Liver (tissue), 9 donors: ENCODE results near the gene SLC38A11. TPM values are rescaled to one million over a fixed set of nuclear protein-coding genes. Genes with fewer than 3 reads are reported as not detected.

Experiments used
- DNase-seq: peaks from one replicate; pipeline ENCODE4 v3.0.0-alpha.2; 2017; ENCODE audit warnings: low spot score
- H3K27ac ChIP-seq, 2 donors: one replicate each; pipeline ENCODE4 v1.7.0; 2013; ENCODE audit warnings: inconsistent platforms in 2 of 2, low read length in 2 of 2, control low read depth in 1 of 2, low read depth in 1 of 2, mild to moderate bottlenecking in 1 of 2
- H3K27me3 ChIP-seq, 4 donors: one replicate each; pipeline versions ENCODE4 v1.6.1 to v1.7.0; 2013; ENCODE audit warnings: low read length in 3 of 4, inconsistent platforms in 1 of 4, mild to moderate bottlenecking in 1 of 4, moderate library complexity in 1 of 4; ENCODE audit not compliant: control insufficient read depth in 4 of 4, insufficient read depth in 4 of 4
- H3K36me3 ChIP-seq, 4 donors: one replicate each; pipeline versions ENCODE4 v1.6.1 to v1.7.0; 2013; ENCODE audit warnings: low read length in 3 of 4, mild to moderate bottlenecking in 3 of 4, low read depth in 1 of 4, moderate library complexity in 1 of 4; ENCODE audit not compliant: control insufficient read depth in 4 of 4, insufficient read depth in 3 of 4
- H3K4me1 ChIP-seq, 4 donors: one replicate each; pipeline versions ENCODE4 v1.6.1 to v1.7.0; 2013; ENCODE audit warnings: low read length in 3 of 4, mild to moderate bottlenecking in 3 of 4, moderate library complexity in 1 of 4; ENCODE audit not compliant: control insufficient read depth in 4 of 4, insufficient read depth in 4 of 4
- H3K4me3 ChIP-seq, 3 donors: one replicate each; pipeline versions ENCODE4 v1.6.1 to v1.7.0; 2013; ENCODE audit warnings: low read length in 3 of 3, control low read depth in 1 of 3, low read depth in 1 of 3, mild to moderate bottlenecking in 1 of 3
- H3K9ac ChIP-seq, 2 donors: one replicate each; pipeline ENCODE4 v1.7.0; 2013; ENCODE audit warnings: low read length in 2 of 2, mild to moderate bottlenecking in 2 of 2, moderate library complexity in 2 of 2, control low read depth in 1 of 2, low read depth in 1 of 2
- H3K9me3 ChIP-seq, 4 donors: one replicate each; pipeline versions ENCODE4 v1.6.1 to v1.7.0; 2013; ENCODE audit warnings: low read length in 3 of 4; ENCODE audit not compliant: control insufficient read depth in 4 of 4
- ATF3 ChIP-seq: IDR thresholded peaks from 2 replicates; pipeline ENCODE4 v1.6.1; 2016; ENCODE audit warnings: antibody characterized with exemption
- CTCF ChIP-seq: fragments of 150-350 bp; IDR thresholded peaks from 2 replicates; pipeline ENCODE4 v1.5.1; 2017; ENCODE audit warnings: improper control_type of control experiment, low read depth, low read length; ENCODE audit not compliant: missing input control
- EGR1 ChIP-seq, 2 donors: IDR thresholded peaks; 2 replicates each; pipeline ENCODE4 v1.6.1; 2016 to 2018; ENCODE audit warnings: antibody characterized with exemption in 2 of 2, low read depth in 2 of 2
- FOXA1 ChIP-seq: IDR thresholded peaks from 2 replicates; pipeline ENCODE4 v1.6.1; 2016; ENCODE audit warnings: antibody characterized with exemption
- FOXA2 ChIP-seq: IDR thresholded peaks from 2 replicates; pipeline ENCODE4 v1.6.1; 2016; ENCODE audit warnings: antibody characterized with exemption
- GABPA ChIP-seq, 2 donors: IDR thresholded peaks in 1 of 2; conservative IDR thresholded peaks in 1 of 2; 2 replicates each; pipeline ENCODE4 v1.6.1; 2016; ENCODE audit warnings: antibody characterized with exemption in 2 of 2, mild to moderate bottlenecking in 1 of 2, moderate library complexity in 1 of 2
- HNF4A ChIP-seq, 2 donors: conservative IDR thresholded peaks; 2 replicates each; pipeline ENCODE4 v1.6.1; 2016; ENCODE audit warnings: antibody characterized with exemption in 2 of 2, mild to moderate bottlenecking in 2 of 2
- HNF4G ChIP-seq: IDR thresholded peaks from 2 replicates; pipeline ENCODE4 v1.6.1; 2016; ENCODE audit warnings: antibody characterized with exemption
- JUND ChIP-seq, 2 donors: IDR thresholded peaks; 2 replicates each; pipeline ENCODE4 v1.6.1; 2016; ENCODE audit warnings: antibody characterized with exemption in 2 of 2
- NR2F2 ChIP-seq: IDR thresholded peaks from 2 replicates; pipeline ENCODE4 v1.6.1; 2016; ENCODE audit warnings: antibody characterized with exemption
- RAD21 ChIP-seq, 2 donors: IDR thresholded peaks; 2 replicates each; pipeline ENCODE4 v1.6.1; 2016; ENCODE audit warnings: antibody characterized with exemption in 2 of 2, mild to moderate bottlenecking in 2 of 2
- REST ChIP-seq: IDR thresholded peaks from 2 replicates; pipeline ENCODE4 v1.6.1; 2016; ENCODE audit warnings: antibody characterized with exemption, mild to moderate bottlenecking
- RXRA ChIP-seq, 2 donors: IDR thresholded peaks; 2 replicates each; pipeline ENCODE4 v1.6.1; 2017 to 2018; ENCODE audit warnings: antibody characterized with exemption in 2 of 2, mild to moderate bottlenecking in 1 of 2
- SP1 ChIP-seq: IDR thresholded peaks from 2 replicates; pipeline ENCODE4 v1.6.1; 2018; ENCODE audit warnings: antibody characterized with exemption, mild to moderate bottlenecking
- TAF1 ChIP-seq: conservative IDR thresholded peaks from 2 replicates; pipeline ENCODE4 v1.6.1; 2016; ENCODE audit warnings: antibody characterized with exemption, mild to moderate bottlenecking
- YY1 ChIP-seq: IDR thresholded peaks from 2 replicates; pipeline ENCODE4 v1.6.1; 2016; ENCODE audit warnings: antibody characterized with exemption, mild to moderate bottlenecking
- WGBS: extraction: QIAGEN DNeasy Blood & Tissue Kit; methylation state at CpG from one replicate; pipeline ENCODE4 v1.1.7; 2013; 5-methylcytosine and 5-hydroxymethylcytosine counted together
- polyA plus RNA-seq, 2 donors: library from polyadenylated mRNA; stranded (reverse) in 1 of 2; unstranded in 1 of 2; fragments of 200-250 nt in 1 of 2; fragments of >200 nt in 1 of 2; fragmentation: Nextera tagmentation in 1 of 2; extraction: Ambion mirVana in 1 of 2; gene quantifications; one replicate each; pipeline versions ENCODE4 v1.2.1 to v1.2.3, GENCODE V29; 2013 to 2015
- total RNA-seq, 2 donors: library from RNA; depleted of rRNA; stranded (reverse); fragments of >200 nt; gene quantifications; one replicate each; pipeline ENCODE4 v1.2.3, GENCODE V29; 2014
- TF ChIP-seq, protein P1 (sequence below): IDR thresholded peaks from 2 replicates; pipeline ENCODE4 v1.6.1; 2016; ENCODE audit warnings: antibody characterized with exemption
- TF ChIP-seq, protein P2 (sequence below): IDR thresholded peaks from 2 replicates; pipeline ENCODE4 v1.6.1; 2016; ENCODE audit warnings: antibody characterized with exemption
- donor health status: healthy.
- donor health status: healthy.
- donor health status: healthy.
- donor health status: healthy.
- donor health status: healthy.

The SLC38A11 gene
- total and polyA plus RNA-seq, 4 donors, result 0.54 to 3.3 (median 2.3) TPM

GRCh38 chr2:164933671-164934189 lies 21.6 kb downstream of the SLC38A11 start:
- Histone ChIP-seq H3K4me3 (no peak overlapping the region), H3K27ac (no peak overlapping the region), H3K27me3 (no peaks in the 10 kb centered on the region), H3K9ac (no peak overlapping the region), H3K36me3 (no peaks in the 10 kb centered on the region), H3K4me1 (peaks cover 2 to 20% (median 9%) of the 10 kb centered on the region in 4 donors), H3K9me3 (no peaks in the 10 kb centered on the region)
- no peak for DNase-seq
- 64% methylated on average over 3 of the region's 3 CpGs for WGBS
- TF ChIP-seq, protein P1, sequence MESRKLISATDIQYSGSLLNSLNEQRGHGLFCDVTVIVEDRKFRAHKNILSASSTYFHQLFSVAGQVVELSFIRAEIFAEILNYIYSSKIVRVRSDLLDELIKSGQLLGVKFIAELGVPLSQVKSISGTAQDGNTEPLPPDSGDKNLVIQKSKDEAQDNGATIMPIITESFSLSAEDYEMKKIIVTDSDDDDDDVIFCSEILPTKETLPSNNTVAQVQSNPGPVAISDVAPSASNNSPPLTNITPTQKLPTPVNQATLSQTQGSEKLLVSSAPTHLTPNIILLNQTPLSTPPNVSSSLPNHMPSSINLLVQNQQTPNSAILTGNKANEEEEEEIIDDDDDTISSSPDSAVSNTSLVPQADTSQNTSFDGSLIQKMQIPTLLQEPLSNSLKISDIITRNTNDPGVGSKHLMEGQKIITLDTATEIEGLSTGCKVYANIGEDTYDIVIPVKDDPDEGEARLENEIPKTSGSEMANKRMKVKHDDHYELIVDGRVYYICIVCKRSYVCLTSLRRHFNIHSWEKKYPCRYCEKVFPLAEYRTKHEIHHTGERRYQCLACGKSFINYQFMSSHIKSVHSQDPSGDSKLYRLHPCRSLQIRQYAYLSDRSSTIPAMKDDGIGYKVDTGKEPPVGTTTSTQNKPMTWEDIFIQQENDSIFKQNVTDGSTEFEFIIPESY, result no peak
- no peak for TF ChIP-seq TAF1
- TF ChIP-seq FOXA1, result no peak
- no peak for TF ChIP-seq SP1
- TF ChIP-seq ATF3, result no peak
- TF ChIP-seq HNF4G, result no peak
- TF ChIP-seq HNF4A (conservative IDR thresholded peaks at IDR 0.05), result no peak
- no peak for TF ChIP-seq RAD21 (IDR thresholded peaks at IDR 0.05)
- TF ChIP-seq FOXA2, result no peak
- TF ChIP-seq, protein P2, sequence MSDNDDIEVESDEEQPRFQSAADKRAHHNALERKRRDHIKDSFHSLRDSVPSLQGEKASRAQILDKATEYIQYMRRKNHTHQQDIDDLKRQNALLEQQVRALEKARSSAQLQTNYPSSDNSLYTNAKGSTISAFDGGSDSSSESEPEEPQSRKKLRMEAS, result no peak
- TF ChIP-seq GABPA (IDR thresholded peaks at IDR 0.05 in 1 of 2, conservative IDR thresholded peaks at IDR 0.05 in 1 of 2), result no peak
- TF ChIP-seq EGR1 (IDR thresholded peaks at IDR 0.05; ENCODE audit: low read depth in 2 of 2), result no peak
- TF ChIP-seq NR2F2, result no peak
- TF ChIP-seq CTCF, result no peak
- no peak for TF ChIP-seq JUND (IDR thresholded peaks at IDR 0.05)
- no peak for TF ChIP-seq RXRA (IDR thresholded peaks at IDR 0.05)
- no peak for TF ChIP-seq YY1
- TF ChIP-seq REST, result no peak
